ENCODE results near the gene DNAH14.

DNA sequence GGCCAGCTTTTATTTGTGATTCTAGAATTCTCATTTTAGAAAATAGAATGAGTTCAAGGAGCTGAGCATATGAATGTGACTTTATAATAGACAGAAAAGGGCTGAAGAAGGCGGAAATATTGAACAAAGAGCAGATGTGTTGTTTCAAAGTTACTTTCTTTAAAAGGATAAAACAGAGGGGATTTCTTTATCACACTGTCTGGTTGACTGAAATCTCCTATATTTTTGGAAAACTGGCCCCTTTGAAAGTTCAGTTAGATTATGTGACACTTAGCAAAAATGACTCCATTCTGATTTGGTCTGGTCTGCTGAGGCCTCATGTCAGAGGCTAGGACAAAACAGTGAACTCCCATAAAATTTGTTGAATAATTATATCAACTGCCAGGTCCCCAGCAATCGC lies 46.4 kb upstream of the DNAH14 start:
- TF ChIP-seq, protein P1, sequence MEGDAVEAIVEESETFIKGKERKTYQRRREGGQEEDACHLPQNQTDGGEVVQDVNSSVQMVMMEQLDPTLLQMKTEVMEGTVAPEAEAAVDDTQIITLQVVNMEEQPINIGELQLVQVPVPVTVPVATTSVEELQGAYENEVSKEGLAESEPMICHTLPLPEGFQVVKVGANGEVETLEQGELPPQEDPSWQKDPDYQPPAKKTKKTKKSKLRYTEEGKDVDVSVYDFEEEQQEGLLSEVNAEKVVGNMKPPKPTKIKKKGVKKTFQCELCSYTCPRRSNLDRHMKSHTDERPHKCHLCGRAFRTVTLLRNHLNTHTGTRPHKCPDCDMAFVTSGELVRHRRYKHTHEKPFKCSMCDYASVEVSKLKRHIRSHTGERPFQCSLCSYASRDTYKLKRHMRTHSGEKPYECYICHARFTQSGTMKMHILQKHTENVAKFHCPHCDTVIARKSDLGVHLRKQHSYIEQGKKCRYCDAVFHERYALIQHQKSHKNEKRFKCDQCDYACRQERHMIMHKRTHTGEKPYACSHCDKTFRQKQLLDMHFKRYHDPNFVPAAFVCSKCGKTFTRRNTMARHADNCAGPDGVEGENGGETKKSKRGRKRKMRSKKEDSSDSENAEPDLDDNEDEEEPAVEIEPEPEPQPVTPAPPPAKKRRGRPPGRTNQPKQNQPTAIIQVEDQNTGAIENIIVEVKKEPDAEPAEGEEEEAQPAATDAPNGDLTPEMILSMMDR (IDR thresholded peaks at IDR 0.05): no peak
- no peak for TF ChIP-seq EZH2 (IDR thresholded peaks at IDR 0.05; ENCODE audit: borderline replicate concordance, insufficient read depth, low read depth, low read length, poor library complexity, severe bottlenecking)

Measured in B cell (primary cell).